GM10248 (cell line): ENCODE measurements around the gene AGTRAP.

Experiments
- CTCF ChIA-PET: fragments of 300-600 bp; sonication (Branson Sonifier 250); formaldehyde crosslinking; extraction: SDS; loops from one replicate; lab custom pipeline; 2021; ENCODE audit warnings: antibody characterized with exemption; lab: Yijun Ruan, JAX
- POLR2A ChIA-PET: fragments of 350-650 bp; sonication (Branson Sonifier 250); formaldehyde crosslinking; extraction: SDS; loops from one replicate; lab custom pipeline; 2020; ENCODE audit warnings: antibody characterized with exemption; lab: Yijun Ruan, JAX
- DNase-seq: peaks from one replicate; pipeline ENCODE4 v3.0.0; 2012; ENCODE audit errors: extremely low spot score
- TF ChIP-seq, protein P1 (sequence below): IDR thresholded peaks from 2 replicates; pipeline ENCODE4 v1.5.1; 2012; ENCODE audit warnings: mild to moderate bottlenecking, low read depth; ENCODE audit errors: extremely low read depth, missing control alignments, control extremely low read depth

AGTRAP gene

DNA sequence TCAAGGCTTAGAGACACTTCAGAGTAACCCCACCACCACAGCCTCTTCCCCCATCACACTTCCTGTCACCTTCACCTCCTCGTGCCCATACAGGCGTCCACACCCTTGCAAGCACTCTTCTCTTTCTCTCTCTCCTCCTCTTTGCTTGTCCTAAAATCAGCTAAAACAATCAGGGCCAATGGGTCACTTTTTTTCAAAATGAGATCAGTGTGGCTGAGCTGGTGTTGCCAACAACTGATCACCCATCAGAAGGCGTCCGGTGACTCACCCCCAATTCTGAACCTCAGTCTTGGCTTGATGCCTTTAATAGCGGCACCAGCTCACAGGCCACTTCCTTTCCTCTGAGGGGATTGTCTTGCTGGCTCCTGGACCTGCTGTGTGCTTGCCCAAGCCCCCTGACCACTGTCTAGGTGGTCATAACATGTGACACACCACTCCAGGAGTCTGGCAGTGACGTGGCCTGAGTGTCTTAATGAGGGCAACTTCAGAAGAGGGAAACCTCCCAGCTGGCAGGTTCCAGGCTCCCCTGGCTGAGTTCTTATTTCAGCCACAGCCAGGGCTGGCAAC is 42.8 kb upstream of the AGTRAP start:
- TF ChIP-seq, protein P1, sequence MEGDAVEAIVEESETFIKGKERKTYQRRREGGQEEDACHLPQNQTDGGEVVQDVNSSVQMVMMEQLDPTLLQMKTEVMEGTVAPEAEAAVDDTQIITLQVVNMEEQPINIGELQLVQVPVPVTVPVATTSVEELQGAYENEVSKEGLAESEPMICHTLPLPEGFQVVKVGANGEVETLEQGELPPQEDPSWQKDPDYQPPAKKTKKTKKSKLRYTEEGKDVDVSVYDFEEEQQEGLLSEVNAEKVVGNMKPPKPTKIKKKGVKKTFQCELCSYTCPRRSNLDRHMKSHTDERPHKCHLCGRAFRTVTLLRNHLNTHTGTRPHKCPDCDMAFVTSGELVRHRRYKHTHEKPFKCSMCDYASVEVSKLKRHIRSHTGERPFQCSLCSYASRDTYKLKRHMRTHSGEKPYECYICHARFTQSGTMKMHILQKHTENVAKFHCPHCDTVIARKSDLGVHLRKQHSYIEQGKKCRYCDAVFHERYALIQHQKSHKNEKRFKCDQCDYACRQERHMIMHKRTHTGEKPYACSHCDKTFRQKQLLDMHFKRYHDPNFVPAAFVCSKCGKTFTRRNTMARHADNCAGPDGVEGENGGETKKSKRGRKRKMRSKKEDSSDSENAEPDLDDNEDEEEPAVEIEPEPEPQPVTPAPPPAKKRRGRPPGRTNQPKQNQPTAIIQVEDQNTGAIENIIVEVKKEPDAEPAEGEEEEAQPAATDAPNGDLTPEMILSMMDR: no peak
- ChIA-PET POLR2A (no interaction called here), CTCF (interaction anchor here (1.2 to 1.3 kb wide), 2 partner anchors 11 to 18 kb away, joined by 3 read pairs; no protein-coding TSS in a partner anchor)
- DNase-seq: no peak

DNA sequence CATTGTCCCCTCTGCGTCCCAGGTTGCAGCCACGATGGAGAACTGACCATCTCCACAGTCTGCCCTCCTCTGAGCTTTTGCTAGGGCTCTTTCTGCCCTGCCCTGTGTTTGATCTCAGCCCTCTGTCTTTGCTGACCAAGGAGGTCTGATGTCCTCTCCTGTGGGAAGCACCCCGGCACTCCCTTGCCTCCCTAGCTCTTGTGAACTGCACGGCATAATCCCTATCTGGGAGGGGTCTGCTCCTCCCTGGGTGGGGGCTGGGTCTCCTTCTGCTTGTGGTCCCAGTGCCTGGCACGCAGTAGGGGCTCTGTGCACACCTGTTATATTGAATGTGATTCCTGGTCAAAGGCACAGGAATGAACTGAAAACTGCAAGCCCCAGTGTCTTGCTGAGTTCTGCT is 42.0 kb upstream of the AGTRAP start:
- no peak for DNase-seq
- CTCF ChIA-PET: interaction anchor here (1.0 to 2.2 kb wide), 8 partner anchors 8 to 656 kb away, joined by 3 to 9 read pairs (median 4); no protein-coding TSS in a partner anchor
- TF ChIP-seq, protein P1: no peak
- POLR2A ChIA-PET: interaction anchor here (0.6 kb wide), 1 partner anchor 658 kb away, joined by 5 read pairs; no protein-coding TSS in a partner anchor

DNA sequence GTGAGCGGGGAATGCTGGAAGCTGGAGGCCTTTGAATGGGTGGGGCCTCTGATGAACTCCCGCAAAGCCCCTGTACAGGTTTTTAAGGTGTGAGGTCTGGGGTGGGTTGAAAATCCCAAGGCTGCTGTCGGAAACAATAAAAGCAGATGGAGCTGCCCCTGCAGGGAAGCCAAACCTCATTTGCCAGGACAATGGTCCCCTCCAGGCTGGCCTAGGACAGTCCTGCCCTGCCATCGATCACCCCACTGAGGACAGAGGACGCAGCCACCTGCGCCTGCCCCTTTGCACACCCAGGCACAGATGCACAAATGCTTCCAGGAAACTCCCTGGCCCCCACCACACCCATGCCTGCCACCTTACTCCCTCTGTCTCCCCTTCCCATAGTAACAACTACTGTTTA is 40.1 kb upstream of the AGTRAP start:
- TF ChIP-seq, protein P1: no peak
- ChIA-PET POLR2A (no interaction called here), CTCF (interaction anchor here (1.2 to 2.7 kb wide), 6 partner anchors 10 to 658 kb away, joined by 3 to 10 read pairs (median 6); no protein-coding TSS in a partner anchor)
- DNase-seq: no peak

DNA sequence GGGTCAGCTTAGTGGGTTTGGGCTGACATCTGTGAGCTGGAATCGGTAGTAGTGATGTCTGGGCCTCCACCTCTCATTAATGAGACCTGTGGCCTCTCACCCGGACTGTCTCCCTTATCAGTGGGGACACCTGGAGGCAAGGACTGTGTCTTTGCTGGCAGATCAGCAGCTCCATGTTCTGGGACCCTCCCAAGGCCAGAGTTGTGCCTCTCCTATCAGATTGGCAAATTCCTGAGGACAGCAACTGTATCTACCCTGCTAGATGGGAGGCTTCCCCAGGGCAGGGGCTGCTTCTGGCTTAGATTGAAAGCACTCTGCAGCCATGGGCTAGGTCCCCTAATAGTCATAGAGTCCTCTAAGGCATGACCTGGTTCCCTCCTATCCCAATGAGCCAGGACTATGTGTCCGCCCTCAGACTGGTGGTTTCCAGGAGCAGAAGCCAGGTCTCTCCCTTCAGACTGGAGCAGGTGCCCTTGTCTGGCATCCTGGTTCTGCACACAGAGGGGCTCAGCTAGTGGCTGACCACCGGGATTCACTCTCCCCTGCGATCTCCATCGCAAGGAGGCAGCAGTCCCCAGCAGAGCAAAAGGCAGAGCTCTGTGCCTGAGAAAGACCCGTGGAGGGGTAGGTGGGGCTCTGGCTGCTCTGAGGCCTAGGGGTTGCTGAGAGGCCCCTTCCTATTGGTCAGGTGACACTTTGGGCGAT is 38.6 kb upstream of the AGTRAP start:
- POLR2A ChIA-PET: interaction anchor here (1.2 kb wide), 1 partner anchor 33 kb away, joined by 3 read pairs; no protein-coding TSS in a partner anchor
- CTCF ChIA-PET: interaction anchor here (0.6 to 2.7 kb wide), 6 partner anchors 22 to 59 kb away, joined by 3 to 16 read pairs (median 4); no protein-coding TSS in a partner anchor
- TF ChIP-seq, protein P1: no peak
- no peak for DNase-seq

DNA sequence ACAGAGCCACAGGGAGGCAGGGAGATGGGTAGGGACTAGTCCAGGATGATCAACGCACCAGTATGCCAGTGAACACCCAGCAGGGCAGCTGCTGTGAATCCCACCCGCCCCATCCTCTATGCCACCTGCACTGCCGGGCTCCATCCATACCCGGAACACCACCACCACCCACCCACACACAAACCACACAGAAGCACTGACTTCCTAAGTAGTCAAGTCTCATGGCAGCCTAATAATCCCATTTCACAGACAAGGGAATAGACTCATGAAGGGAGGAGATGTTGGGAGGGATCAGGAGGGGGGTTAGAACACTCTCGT is 38.1 kb upstream of the AGTRAP start:
- ChIA-PET POLR2A (interaction anchor here (0.7 kb wide), 1 partner anchor 14 kb away, joined by 3 read pairs; no protein-coding TSS in a partner anchor), CTCF (interaction anchor here (0.6 to 2.7 kb wide), 6 partner anchors 22 to 60 kb away, joined by 3 to 16 read pairs (median 4); no protein-coding TSS in a partner anchor)
- no peak for DNase-seq
- TF ChIP-seq, protein P1: no peak

DNA sequence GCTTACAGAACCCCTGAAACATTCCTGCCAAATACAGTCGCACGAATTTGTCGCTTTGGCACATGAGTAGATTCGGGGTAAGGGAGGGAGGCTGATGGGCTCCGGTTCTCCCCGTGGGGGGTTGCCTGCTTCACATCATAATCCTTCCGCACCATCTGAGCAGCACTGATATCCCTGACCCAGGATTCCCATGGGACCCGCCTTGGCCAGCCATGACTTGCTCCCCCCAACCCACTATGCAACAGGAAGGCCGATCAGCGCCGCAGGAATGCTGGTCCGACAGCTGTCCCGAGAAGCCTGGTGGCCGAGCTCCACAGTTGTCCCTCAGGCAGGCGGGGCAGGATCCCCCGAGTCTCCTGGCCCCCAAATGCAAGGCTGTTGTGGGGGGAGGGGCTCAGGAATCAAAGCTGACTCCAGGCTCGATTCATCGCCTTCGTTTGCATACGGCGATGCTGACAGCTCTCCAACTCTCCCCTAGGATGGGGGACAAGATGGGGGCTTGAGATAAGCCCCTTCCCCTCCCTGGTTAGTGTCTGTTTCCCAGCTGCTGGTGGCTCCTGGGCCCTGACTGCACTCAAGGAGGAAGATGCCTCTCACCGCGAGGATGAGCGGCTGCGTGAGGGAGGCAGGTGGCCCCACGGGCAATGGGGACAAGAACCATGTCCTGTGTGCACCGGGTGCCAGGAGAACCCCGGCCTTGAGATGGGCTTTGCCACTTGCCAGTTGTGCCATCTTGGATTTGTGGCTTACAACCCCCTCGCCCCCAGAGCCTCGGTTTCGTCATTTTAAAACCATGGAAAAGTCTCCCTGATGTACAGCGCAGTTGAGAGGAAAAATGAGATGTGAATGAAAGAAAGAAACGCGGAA is 35.1 kb upstream of the AGTRAP start:
- ChIA-PET POLR2A (no interaction called here), CTCF (interaction anchor here (0.9 to 1.2 kb wide), 3 partner anchors 9 to 48 kb away, joined by 3 to 4 read pairs (median 3); no protein-coding TSS in a partner anchor)
- TF ChIP-seq, protein P1: no peak
- DNase-seq: no peak
